ENCODE results near the gene SLC8A1.

DNA sequence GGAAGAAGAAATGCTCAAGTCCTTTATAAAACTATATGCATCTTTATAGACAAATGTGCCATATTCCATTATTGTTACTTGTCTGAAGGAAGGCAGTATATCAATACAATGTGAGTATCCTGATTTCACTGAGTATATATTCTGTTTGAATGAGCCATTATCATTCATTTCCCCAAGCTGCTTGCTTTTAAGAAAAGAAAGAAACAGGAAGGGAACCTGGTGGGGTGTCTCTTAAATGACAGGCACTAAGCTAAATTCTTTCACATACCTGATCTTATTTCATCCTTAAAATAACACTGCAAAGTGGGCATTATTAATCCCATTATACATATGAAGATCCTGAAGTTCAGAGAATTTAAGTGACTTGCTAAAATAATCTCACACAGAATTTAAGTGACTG lies 307.9 kb downstream of the SLC8A1 start:
- TF ChIP-seq, protein P1, sequence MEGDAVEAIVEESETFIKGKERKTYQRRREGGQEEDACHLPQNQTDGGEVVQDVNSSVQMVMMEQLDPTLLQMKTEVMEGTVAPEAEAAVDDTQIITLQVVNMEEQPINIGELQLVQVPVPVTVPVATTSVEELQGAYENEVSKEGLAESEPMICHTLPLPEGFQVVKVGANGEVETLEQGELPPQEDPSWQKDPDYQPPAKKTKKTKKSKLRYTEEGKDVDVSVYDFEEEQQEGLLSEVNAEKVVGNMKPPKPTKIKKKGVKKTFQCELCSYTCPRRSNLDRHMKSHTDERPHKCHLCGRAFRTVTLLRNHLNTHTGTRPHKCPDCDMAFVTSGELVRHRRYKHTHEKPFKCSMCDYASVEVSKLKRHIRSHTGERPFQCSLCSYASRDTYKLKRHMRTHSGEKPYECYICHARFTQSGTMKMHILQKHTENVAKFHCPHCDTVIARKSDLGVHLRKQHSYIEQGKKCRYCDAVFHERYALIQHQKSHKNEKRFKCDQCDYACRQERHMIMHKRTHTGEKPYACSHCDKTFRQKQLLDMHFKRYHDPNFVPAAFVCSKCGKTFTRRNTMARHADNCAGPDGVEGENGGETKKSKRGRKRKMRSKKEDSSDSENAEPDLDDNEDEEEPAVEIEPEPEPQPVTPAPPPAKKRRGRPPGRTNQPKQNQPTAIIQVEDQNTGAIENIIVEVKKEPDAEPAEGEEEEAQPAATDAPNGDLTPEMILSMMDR (conservative IDR thresholded peaks at IDR 0.05; ENCODE audit: low read length), result no peak
- TF ChIP-seq EZH2phosphoT487 (IDR thresholded peaks at IDR 0.05; ENCODE audit: borderline replicate concordance), result no peak
